HepG2 (cell line): ENCODE measurements around the gene CRYGS. TPM values are rescaled to one million over a fixed set of nuclear protein-coding genes. Genes with fewer than 3 reads are reported as not detected.

ENCODE experiments used
- ATF1 ChIP-seq: IDR thresholded peaks from 2 replicates; pipeline ENCODE4 v1.6.1; 2016; ENCODE audit warnings: mild to moderate bottlenecking, control low read depth
- ATF6 ChIP-seq: sonication (generic); formaldehyde crosslinking; conservative IDR thresholded peaks from 2 replicates; pipeline ENCODE4 v1.4.0; 2020; ENCODE audit warnings: missing genetic modification reagents
- CEBPG ChIP-seq: IDR thresholded peaks from 2 replicates; pipeline ENCODE4 v1.6.1; 2016
- CTCF ChIP-seq: sonication (generic); formaldehyde crosslinking; IDR thresholded peaks from 2 replicates; pipeline ENCODE4 v1.5.0; 2020; ENCODE audit warnings: mild to moderate bottlenecking, missing genetic modification reagents, moderate library complexity
- ELF1 ChIP-seq: sonication (generic); formaldehyde crosslinking; IDR thresholded peaks from 2 replicates; pipeline ENCODE4 v1.4.0; 2020; ENCODE audit warnings: missing genetic modification reagents
- KAT8 ChIP-seq: IDR thresholded peaks from 2 replicates; pipeline ENCODE4 v1.6.1; 2016; ENCODE audit warnings: missing genetic modification reagents, missing compliant biosample characterization
- NCOA2 ChIP-seq: sonication (generic); formaldehyde crosslinking; IDR thresholded peaks from 2 replicates; pipeline ENCODE4 v1.8.0; 2022; ENCODE audit warnings: inconsistent platforms
- NCOA5 ChIP-seq: sonication (generic); formaldehyde crosslinking; IDR thresholded peaks from 2 replicates; pipeline ENCODE4 v1.4.0; 2020; ENCODE audit warnings: missing genetic modification reagents
- ONECUT2 ChIP-seq: sonication (generic); formaldehyde crosslinking; IDR thresholded peaks from 2 replicates; pipeline ENCODE4 v1.4.0; 2020; ENCODE audit warnings: missing genetic modification reagents
- PHF5A ChIP-seq: IDR thresholded peaks from one replicate; pipeline ENCODE4 v1.6.1; 2018; ENCODE audit warnings: low read depth, missing genetic modification reagents; ENCODE audit not compliant: unreplicated experiment
- RAD21 ChIP-seq: fragments of 450-650 bp; formaldehyde crosslinking; IDR thresholded peaks from 2 replicates; pipeline ENCODE4 v1.5.0; 2020; ENCODE audit warnings: mild to moderate bottlenecking
- SIX1 ChIP-seq: sonication (generic); formaldehyde crosslinking; IDR thresholded peaks from 2 replicates; pipeline ENCODE4 v1.4.0; 2020; ENCODE audit warnings: missing genetic modification reagents, borderline replicate concordance
- STAG1 ChIP-seq: sonication (generic); formaldehyde crosslinking; IDR thresholded peaks from 2 replicates; pipeline ENCODE4 v1.4.0; 2020; ENCODE audit warnings: missing genetic modification reagents
- TSC22D2 ChIP-seq: sonication (generic); formaldehyde crosslinking; IDR thresholded peaks from 2 replicates; pipeline ENCODE4 v1.5.1; 2020; ENCODE audit warnings: missing genetic modification reagents, mild to moderate bottlenecking, borderline replicate concordance
- ZBTB1 ChIP-seq: sonication (generic); formaldehyde crosslinking; IDR thresholded peaks from 2 replicates; pipeline ENCODE4 v1.4.0; 2020; ENCODE audit warnings: missing genetic modification reagents, borderline replicate concordance
- ZNF225 ChIP-seq: sonication (generic); formaldehyde crosslinking; IDR thresholded peaks from 2 replicates; pipeline ENCODE4 v1.4.0; 2020; ENCODE audit warnings: mild to moderate bottlenecking, missing genetic modification reagents
- ZNF382 ChIP-seq: sonication (generic); formaldehyde crosslinking; IDR thresholded peaks from 2 replicates; pipeline ENCODE4 v1.5.0; 2020; ENCODE audit warnings: missing genetic modification reagents, mild to moderate bottlenecking, borderline replicate concordance
- ZNF432 ChIP-seq: sonication (generic); formaldehyde crosslinking; IDR thresholded peaks from 2 replicates; pipeline ENCODE4 v1.5.0; 2020; ENCODE audit warnings: missing genetic modification reagents, mild to moderate bottlenecking, borderline replicate concordance
- ZNF503 ChIP-seq: sonication (generic); formaldehyde crosslinking; IDR thresholded peaks from 2 replicates; pipeline ENCODE4 v1.4.0; 2020; ENCODE audit warnings: missing genetic modification reagents
- ZNF549 ChIP-seq: sonication (generic); formaldehyde crosslinking; IDR thresholded peaks from 2 replicates; pipeline ENCODE4 v1.5.0; 2020; ENCODE audit warnings: missing genetic modification reagents
- ZNF879 ChIP-seq: sonication (generic); formaldehyde crosslinking; IDR thresholded peaks from 2 replicates; pipeline ENCODE4 v1.8.1; 2023; ENCODE audit warnings: missing genetic modification reagents
- polyA plus RNA-seq, 8 experiments: library from polyadenylated mRNA; depleted of rRNA in 3 of 8; stranded (reverse) in 7 of 8; unstranded in 1 of 8; fragments of >200 nt; fragmentation: Illumina TruSeq in 4 of 8; extraction: Trizol in 4 of 8; gene quantifications; 2 replicates each; pipeline versions ENCODE4 v1.2.1 to v1.2.3, GENCODE V29; 2011 to 2016; ENCODE audit warnings: low read depth in 4 of 8, missing spikeins in 1 of 8, mixed read lengths in 1 of 8; ENCODE audit not compliant: insufficient read depth in 1 of 8
- total RNA-seq, 5 experiments: library from RNA; depleted of rRNA; stranded (reverse); fragments of >200 nt; fragmentation: Illumina TruSeq; extraction: Trizol; gene quantifications; 2 replicates each; pipeline ENCODE4 v1.2.3, GENCODE V29; 2016; ENCODE audit warnings: low read depth in 1 of 5
- TF ChIP-seq, protein P1 (sequence below): sonication (generic); formaldehyde crosslinking; IDR thresholded peaks from 2 replicates; pipeline ENCODE4 v1.5.0; 2020; ENCODE audit warnings: mild to moderate bottlenecking, low read depth, missing genetic modification reagents, borderline replicate concordance
- TF ChIP-seq, protein P2 (sequence below): IDR thresholded peaks from 2 replicates; pipeline ENCODE4 v1.6.1; 2018; ENCODE audit warnings: missing genetic modification reagents, mild to moderate bottlenecking, missing compliant biosample characterization
- TF ChIP-seq, protein P3 (sequence below): sonication (generic); formaldehyde crosslinking; conservative IDR thresholded peaks from 2 replicates; pipeline ENCODE4 v1.8.0; 2022; ENCODE audit warnings: mild to moderate bottlenecking, moderate library complexity, missing genetic modification reagents

The CRYGS gene
- total and polyA plus RNA-seq, 2 of the 13 experiments (the other 11 are each of a cell fraction or from before 2014, with no cell fraction given), result 2.1 to 6.7 TPM

GRCh38 chr3:186589121-186589520, 44.9 kb upstream of the CRYGS start (continued):
- TF ChIP-seq RAD21 (CRISPR knock-in tag) (peak; percentile 42; the same call in 1 of the 2 replicates), ZNF432 (CRISPR knock-in tag) (no peak), STAG1 (CRISPR knock-in tag) (peak; percentile 77), ATF1 (CRISPR knock-in tag) (no peak), ATF6 (CRISPR knock-in tag) (no peak), TSC22D2 (no peak), ZNF382 (CRISPR knock-in tag) (no peak), PHF5A (CRISPR knock-in tag) (no peak), CTCF (peak; percentile 66), ZNF549 (CRISPR knock-in tag) (no peak), ZNF879 (CRISPR knock-in tag) (no peak), ZNF503 (CRISPR knock-in tag) (no peak), ELF1 (no peak), SIX1 (CRISPR knock-in tag) (no peak), NCOA5 (CRISPR knock-in tag) (no peak), ZNF225 (CRISPR knock-in tag) (no peak), ZBTB1 (no peak), NCOA2 (CRISPR knock-in tag) (no peak), KAT8 (no peak), CEBPG (CRISPR knock-in tag) (peak; percentile 50; the same call in 1 of the 2 replicates), ONECUT2 (no peak)
- TF ChIP-seq, protein P1, sequence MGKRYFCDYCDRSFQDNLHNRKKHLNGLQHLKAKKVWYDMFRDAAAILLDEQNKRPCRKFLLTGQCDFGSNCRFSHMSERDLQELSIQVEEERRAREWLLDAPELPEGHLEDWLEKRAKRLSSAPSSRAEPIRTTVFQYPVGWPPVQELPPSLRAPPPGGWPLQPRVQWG (CRISPR knock-in tag), result no peak
- TF ChIP-seq, protein P2, sequence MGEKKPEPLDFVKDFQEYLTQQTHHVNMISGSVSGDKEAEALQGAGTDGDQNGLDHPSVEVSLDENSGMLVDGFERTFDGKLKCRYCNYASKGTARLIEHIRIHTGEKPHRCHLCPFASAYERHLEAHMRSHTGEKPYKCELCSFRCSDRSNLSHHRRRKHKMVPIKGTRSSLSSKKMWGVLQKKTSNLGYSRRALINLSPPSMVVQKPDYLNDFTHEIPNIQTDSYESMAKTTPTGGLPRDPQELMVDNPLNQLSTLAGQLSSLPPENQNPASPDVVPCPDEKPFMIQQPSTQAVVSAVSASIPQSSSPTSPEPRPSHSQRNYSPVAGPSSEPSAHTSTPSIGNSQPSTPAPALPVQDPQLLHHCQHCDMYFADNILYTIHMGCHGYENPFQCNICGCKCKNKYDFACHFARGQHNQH (CRISPR knock-in tag), result no peak; the same call in 1 of the 2 replicates
- TF ChIP-seq, protein P3, sequence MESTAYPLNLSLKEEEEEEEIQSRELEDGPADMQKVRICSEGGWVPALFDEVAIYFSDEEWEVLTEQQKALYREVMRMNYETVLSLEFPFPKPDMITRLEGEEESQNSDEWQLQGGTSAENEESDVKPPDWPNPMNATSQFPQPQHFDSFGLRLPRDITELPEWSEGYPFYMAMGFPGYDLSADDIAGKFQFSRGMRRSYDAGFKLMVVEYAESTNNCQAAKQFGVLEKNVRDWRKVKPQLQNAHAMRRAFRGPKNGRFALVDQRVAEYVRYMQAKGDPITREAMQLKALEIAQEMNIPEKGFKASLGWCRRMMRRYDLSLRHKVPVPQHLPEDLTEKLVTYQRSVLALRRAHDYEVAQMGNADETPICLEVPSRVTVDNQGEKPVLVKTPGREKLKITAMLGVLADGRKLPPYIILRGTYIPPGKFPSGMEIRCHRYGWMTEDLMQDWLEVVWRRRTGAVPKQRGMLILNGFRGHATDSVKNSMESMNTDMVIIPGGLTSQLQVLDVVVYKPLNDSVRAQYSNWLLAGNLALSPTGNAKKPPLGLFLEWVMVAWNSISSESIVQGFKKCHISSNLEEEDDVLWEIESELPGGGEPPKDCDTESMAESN (CRISPR knock-in tag), result no peak
